Glutamatergic neuron (in vitro differentiated cells): ENCODE measurements around the gene FBXO17. TPM values are rescaled to one million over a fixed set of nuclear protein-coding genes. Genes with fewer than 3 reads are reported as not detected.

Experiments used
- DNase-seq: peaks from one replicate; pipeline ENCODE4 v3.0.0; 2022
- H3K27ac Mint-ChIP-seq: one replicate; pipeline ENCODE4 v1.8.0; 2020; ENCODE audit warnings: mild to moderate bottlenecking, mixed read lengths, inconsistent platforms; ENCODE audit not compliant: unreplicated experiment
- H3K27me3 Mint-ChIP-seq: one replicate; pipeline ENCODE4 v1.8.0; 2020; ENCODE audit warnings: mild to moderate bottlenecking, moderate library complexity, mixed read lengths, inconsistent platforms; ENCODE audit not compliant: unreplicated experiment
- H3K36me3 Mint-ChIP-seq: one replicate; pipeline ENCODE4 v1.8.0; 2020; ENCODE audit warnings: mild to moderate bottlenecking, mixed read lengths, inconsistent platforms; ENCODE audit not compliant: unreplicated experiment
- H3K4me1 Mint-ChIP-seq: one replicate; pipeline ENCODE4 v1.8.0; 2020; ENCODE audit warnings: mild to moderate bottlenecking, low read depth, mixed read lengths, inconsistent platforms; ENCODE audit not compliant: unreplicated experiment
- H3K4me3 Mint-ChIP-seq: one replicate; pipeline ENCODE4 v1.8.0; 2020; ENCODE audit warnings: mild to moderate bottlenecking, mixed read lengths, inconsistent platforms; ENCODE audit not compliant: unreplicated experiment
- H3K9me3 Mint-ChIP-seq: one replicate; pipeline ENCODE4 v1.8.0; 2020; ENCODE audit warnings: mild to moderate bottlenecking, moderate library complexity, mixed read lengths, inconsistent platforms; ENCODE audit not compliant: unreplicated experiment
- CTCF ChIP-seq: fragments of 200-600 bp; sonication (generic); IDR thresholded peaks from one replicate; pipeline ENCODE4 v1.5.0; 2021; ENCODE audit not compliant: partially characterized antibody, unreplicated experiment
- total RNA-seq: library from RNA; stranded (reverse); fragmentation: NEBNext Ultra II Directional; extraction: Animal tissue kit (Norgen Biotek cat#: 25700); gene quantifications from one replicate; pipeline ENCODE4 v1.2.1, GENCODE V29; 2021; ENCODE audit not compliant: unreplicated experiment

Gene FBXO17
- total RNA-seq, 1 donor from 2014 or later, result 5.5 TPM

- Mint-ChIP-seq H3K36me3 (peaks cover 6% of the 10 kb centered on the region), H3K27me3 (peaks cover 7% of the 10 kb centered on the region), H3K4me3 (no peak overlapping the region), H3K4me1 (no peaks in the 10 kb centered on the region), H3K9me3 (peaks cover 2% of the 10 kb centered on the region), H3K27ac (no peak overlapping the region)
- DNase-seq, result no peak
- no peak for TF ChIP-seq CTCF
Measured at GRCh38 chr19:38939957-38940356, 35.6 kb downstream of the FBXO17 start.

GRCh38 chr19:38933544-38933943 is 42.0 kb downstream of the FBXO17 start:
- H3K27ac Mint-ChIP-seq, result no peak overlapping the region
- TF ChIP-seq CTCF, result no peak
- H3K4me1 Mint-ChIP-seq, result peaks cover 7% of the 10 kb centered on the region
- peaks cover 8% of the 10 kb centered on the region for H3K9me3 Mint-ChIP-seq
- no peak overlapping the region for H3K4me3 Mint-ChIP-seq
- H3K27me3 Mint-ChIP-seq, result no peaks in the 10 kb centered on the region
- H3K36me3 Mint-ChIP-seq, result peaks cover 6% of the 10 kb centered on the region
- DNase-seq, result no peak

- TF ChIP-seq CTCF, result peak; percentile 23
- H3K36me3 Mint-ChIP-seq, result peaks cover 6% of the 10 kb centered on the region
- H3K4me1 Mint-ChIP-seq, result peaks cover 7% of the 10 kb centered on the region
- H3K27me3 Mint-ChIP-seq, result no peaks in the 10 kb centered on the region
- DNase-seq, result no peak
- peaks cover 8% of the 10 kb centered on the region for H3K9me3 Mint-ChIP-seq
- H3K27ac Mint-ChIP-seq, result no peak overlapping the region
- peak overlapping the region; percentile 47 for H3K4me3 Mint-ChIP-seq
Measured at GRCh38 chr19:38932425-38933179, 42.9 kb downstream of the FBXO17 start.

- DNase-seq, result no peak
- Mint-ChIP-seq H3K36me3 (peaks cover 6% of the 10 kb centered on the region), H3K9me3 (peaks cover 8% of the 10 kb centered on the region), H3K4me1 (peaks cover 7% of the 10 kb centered on the region), H3K27ac (no peak overlapping the region), H3K27me3 (no peaks in the 10 kb centered on the region), H3K4me3 (peak overlapping the region; percentile 97)
- no peak for TF ChIP-seq CTCF
Measured at GRCh38 chr19:38931521-38931793, 44.1 kb downstream of the FBXO17 start.

GRCh38 chr19:38930776-38931520 is 44.6 kb downstream of the FBXO17 start, which contains the start of gene MRPS12:
Gene MRPS12, plus strand, starts transcription at chr19:38930944. Its CDS starts 351 bp downstream, at chr19:38931295.
- H3K4me1 Mint-ChIP-seq, result peaks cover 7% of the 10 kb centered on the region
- DNase-seq, result peak; percentile 97
- H3K27ac Mint-ChIP-seq, result peak within 1 kb of the TSS; percentile 92
- no peaks in the 10 kb centered on the region for H3K27me3 Mint-ChIP-seq
- peak within 1 kb of the TSS; percentile 97 for H3K4me3 Mint-ChIP-seq
- H3K36me3 Mint-ChIP-seq, result peaks cover 6% of the 10 kb centered on the region
- peaks cover 8% of the 10 kb centered on the region for H3K9me3 Mint-ChIP-seq
- no peak for TF ChIP-seq CTCF
